ENCODE data around the gene HBM. TPM values are rescaled to one million over a fixed set of nuclear protein-coding genes. Genes with fewer than 3 reads are reported as not detected.
A peak's percentile ranks its signal among the peaks of the same experiment; 100 is the strongest.
"Not testable (repeated sequence)": the region's sequence is repeated elsewhere in the genome, so short reads cannot be mapped to it uniquely, and the experiment has no call there.

Gene HBM
- total RNA-seq, 1 experiment from 2014 or later = not detected

DNA sequence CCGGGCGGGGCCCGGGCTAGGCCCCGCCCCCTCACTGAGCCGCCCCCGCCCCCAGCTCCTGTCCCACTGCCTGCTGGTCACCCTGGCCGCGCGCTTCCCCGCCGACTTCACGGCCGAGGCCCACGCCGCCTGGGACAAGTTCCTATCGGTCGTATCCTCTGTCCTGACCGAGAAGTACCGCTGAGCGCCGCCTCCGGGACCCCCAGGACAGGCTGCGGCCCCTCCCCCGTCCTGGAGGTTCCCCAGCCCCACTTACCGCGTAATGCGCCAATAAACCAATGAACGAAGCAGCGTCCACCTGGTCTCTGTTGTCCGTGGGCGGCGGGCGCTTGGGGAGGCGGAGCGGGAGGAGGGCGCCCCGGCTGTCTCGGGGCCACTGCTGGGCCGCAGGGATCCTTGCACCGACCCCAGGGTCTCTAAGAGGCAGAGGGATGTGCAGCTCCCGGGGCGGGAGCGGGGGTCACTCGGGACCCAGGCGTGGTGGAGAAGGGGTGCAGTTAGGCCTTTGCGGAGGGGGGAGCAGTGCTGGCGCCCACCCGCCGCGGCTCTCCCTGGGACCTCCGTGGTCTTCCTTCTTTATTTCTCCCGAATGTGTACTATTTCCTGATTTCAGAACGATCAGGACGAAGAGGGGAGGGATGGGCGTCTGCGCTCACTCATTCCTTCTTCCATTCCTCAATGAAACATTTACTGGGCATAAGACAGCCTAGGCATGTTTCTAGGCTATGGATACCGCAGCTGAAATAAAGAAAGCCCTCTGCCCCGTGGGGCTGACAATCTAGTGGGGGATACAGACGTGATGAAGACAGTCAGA is 11.4 kb upstream of the HBM start:
- Histone ChIP-seq H3K27me3 (ENCODE audit: insufficient read depth, low read depth) (peaks cover 14% of the 10 kb centered on the region), H4K20me1 (ENCODE audit: insufficient read depth) (no peaks in the 10 kb centered on the region), H3K4me3 (peak overlapping the region; percentile 59), H3K36me3 (ENCODE audit: low read depth) (no peaks in the 10 kb centered on the region), H3K4me2 (peak overlapping the region; percentile 90), H2AFZ (peak overlapping the region; percentile 90), H3K4me1 (replicated peaks; ENCODE audit: insufficient read depth) (peaks cover 5% of the 10 kb centered on the region; the same call in 1 of the 2 replicates), H3K27ac (no peak overlapping the region), H3K79me2 (ENCODE audit: low read depth) (no peaks in the 10 kb centered on the region), H3F3A (ENCODE audit: insufficient read depth, low read depth) (peaks cover 30% of the 10 kb centered on the region), H3K9me2 (ENCODE audit: insufficient read depth) (no peaks in the 10 kb centered on the region), H3K9me3 (ENCODE audit: insufficient read depth, low read depth) (no peaks in the 10 kb centered on the region)
- CTCF ChIA-PET = no interaction called here
- DNase-seq = peak in 1 of 2 experiments; percentile 28
- TF ChIP-seq, protein P1, sequence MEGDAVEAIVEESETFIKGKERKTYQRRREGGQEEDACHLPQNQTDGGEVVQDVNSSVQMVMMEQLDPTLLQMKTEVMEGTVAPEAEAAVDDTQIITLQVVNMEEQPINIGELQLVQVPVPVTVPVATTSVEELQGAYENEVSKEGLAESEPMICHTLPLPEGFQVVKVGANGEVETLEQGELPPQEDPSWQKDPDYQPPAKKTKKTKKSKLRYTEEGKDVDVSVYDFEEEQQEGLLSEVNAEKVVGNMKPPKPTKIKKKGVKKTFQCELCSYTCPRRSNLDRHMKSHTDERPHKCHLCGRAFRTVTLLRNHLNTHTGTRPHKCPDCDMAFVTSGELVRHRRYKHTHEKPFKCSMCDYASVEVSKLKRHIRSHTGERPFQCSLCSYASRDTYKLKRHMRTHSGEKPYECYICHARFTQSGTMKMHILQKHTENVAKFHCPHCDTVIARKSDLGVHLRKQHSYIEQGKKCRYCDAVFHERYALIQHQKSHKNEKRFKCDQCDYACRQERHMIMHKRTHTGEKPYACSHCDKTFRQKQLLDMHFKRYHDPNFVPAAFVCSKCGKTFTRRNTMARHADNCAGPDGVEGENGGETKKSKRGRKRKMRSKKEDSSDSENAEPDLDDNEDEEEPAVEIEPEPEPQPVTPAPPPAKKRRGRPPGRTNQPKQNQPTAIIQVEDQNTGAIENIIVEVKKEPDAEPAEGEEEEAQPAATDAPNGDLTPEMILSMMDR (conservative IDR thresholded peaks at IDR 0.05) = no peak
- no peak for TF ChIP-seq EZH2 (IDR thresholded peaks at IDR 0.05; ENCODE audit: low read depth)
- intact Hi-C loops (cut with micrococcal nuclease; ENCODE audit: unreplicated experiment) = no loop called here
- BruUV-seq (replicated peaks) = no TSS peak
- POLR2A ChIA-PET (ENCODE audit: unreplicated experiment) = no interaction called here

DNA sequence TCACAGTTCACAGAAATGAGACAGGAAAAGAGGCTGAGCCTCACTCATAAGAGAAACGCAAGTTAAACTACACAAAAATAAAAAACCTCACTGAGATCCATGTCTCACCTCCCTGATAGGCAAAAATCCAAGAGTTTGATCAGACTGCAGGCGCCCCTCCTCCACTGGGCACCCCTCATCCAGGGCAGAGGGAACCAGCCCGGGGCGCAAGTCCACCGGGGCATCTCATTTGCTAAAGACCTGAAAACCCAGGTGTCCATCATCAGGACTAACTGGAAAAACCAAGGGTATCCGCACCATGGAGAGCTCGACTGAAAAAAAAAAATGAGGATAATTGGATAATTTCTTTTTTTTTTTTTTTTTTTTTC is 10.8 kb upstream of the HBM start:
- peak overlapping the region; percentile 90 for H3K4me2 ChIP-seq
- H3K9me2 ChIP-seq (ENCODE audit: insufficient read depth) = no peaks in the 10 kb centered on the region
- no peaks in the 10 kb centered on the region for H3K36me3 ChIP-seq (ENCODE audit: low read depth)
- H3K27me3 ChIP-seq (ENCODE audit: insufficient read depth, low read depth) = peaks cover 17% of the 10 kb centered on the region
- peaks cover 24% of the 10 kb centered on the region for H3F3A ChIP-seq (ENCODE audit: insufficient read depth, low read depth)
- H3K4me3 ChIP-seq = peak overlapping the region; percentile 59; the same call in 1 of the 2 replicates
- H2AFZ ChIP-seq = peak overlapping the region; percentile 90
- H4K20me1 ChIP-seq (ENCODE audit: insufficient read depth) = no peaks in the 10 kb centered on the region
- H3K9me3 ChIP-seq (ENCODE audit: insufficient read depth, low read depth) = no peaks in the 10 kb centered on the region
- H3K27ac ChIP-seq = no peak overlapping the region
- no peak for TF ChIP-seq EZH2 (IDR thresholded peaks at IDR 0.05; ENCODE audit: low read depth)
- TF ChIP-seq, protein P1 (conservative IDR thresholded peaks at IDR 0.05) = no peak
- H3K4me1 ChIP-seq (replicated peaks; ENCODE audit: insufficient read depth) = peaks cover 5% of the 10 kb centered on the region; the same call in 1 of the 2 replicates
- CTCF ChIA-PET = no interaction called here
- DNase-seq = no peak
- POLR2A ChIA-PET (ENCODE audit: unreplicated experiment) = no interaction called here
- BruUV-seq (replicated peaks) = no TSS peak
- H3K79me2 ChIP-seq (ENCODE audit: low read depth) = no peaks in the 10 kb centered on the region
- intact Hi-C loops (cut with micrococcal nuclease; ENCODE audit: unreplicated experiment) = no loop called here

DNA sequence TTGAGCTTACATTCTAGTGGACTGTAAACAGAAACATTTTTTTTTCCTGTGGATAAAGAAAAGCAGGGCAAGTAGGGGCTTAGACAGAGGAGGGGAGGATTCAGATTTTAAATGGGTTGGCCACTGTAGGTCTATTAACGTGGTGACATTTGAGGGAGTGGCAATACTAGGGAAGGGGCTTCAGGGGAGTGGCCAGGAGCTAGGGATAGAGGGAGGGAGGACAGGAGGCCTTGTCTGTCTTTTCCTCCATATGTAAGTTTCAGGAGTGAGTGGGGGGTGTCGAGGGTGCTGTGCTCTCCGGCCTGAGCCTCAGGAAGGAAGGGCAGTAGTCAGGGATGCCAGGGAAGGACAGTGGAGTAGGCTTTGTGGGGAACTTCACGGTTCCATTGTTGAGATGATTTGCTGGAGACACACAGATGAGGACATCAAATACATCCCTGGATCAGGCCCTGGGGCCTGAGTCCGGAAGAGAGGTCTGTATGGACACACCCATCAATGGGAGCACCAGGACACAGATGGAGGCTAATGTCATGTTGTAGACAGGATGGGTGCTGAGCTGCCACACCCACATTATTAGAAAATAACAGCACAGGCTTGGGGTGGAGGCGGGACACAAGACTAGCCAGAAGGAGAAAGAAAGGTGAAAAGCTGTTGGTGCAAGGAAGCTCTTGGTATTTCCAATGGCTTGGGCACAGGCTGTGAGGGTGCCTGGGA is 6.5 kb upstream of the HBM start:
- H3K9me2 ChIP-seq (ENCODE audit: insufficient read depth) = no peaks in the 10 kb centered on the region
- H3K4me2 ChIP-seq = no peak overlapping the region
- peaks cover 5% of the 10 kb centered on the region; the same call in 1 of the 2 replicates for H3K4me1 ChIP-seq (replicated peaks; ENCODE audit: insufficient read depth)
- no TSS peak for BruUV-seq (replicated peaks)
- H2AFZ ChIP-seq = no peak overlapping the region
- peaks cover 13% of the 10 kb centered on the region for H3F3A ChIP-seq (ENCODE audit: insufficient read depth, low read depth)
- no peak overlapping the region for H3K4me3 ChIP-seq
- H3K27ac ChIP-seq = no peak overlapping the region
- no peaks in the 10 kb centered on the region for H3K36me3 ChIP-seq (ENCODE audit: low read depth)
- no peaks in the 10 kb centered on the region for H3K9me3 ChIP-seq (ENCODE audit: insufficient read depth, low read depth)
- intact Hi-C loops (cut with micrococcal nuclease; ENCODE audit: unreplicated experiment) = no loop called here
- DNase-seq = no peak
- POLR2A ChIA-PET (ENCODE audit: unreplicated experiment) = no interaction called here
- H4K20me1 ChIP-seq (ENCODE audit: insufficient read depth) = no peaks in the 10 kb centered on the region
- H3K79me2 ChIP-seq (ENCODE audit: low read depth) = no peaks in the 10 kb centered on the region
- TF ChIP-seq, protein P1 (conservative IDR thresholded peaks at IDR 0.05) = no peak
- TF ChIP-seq EZH2 (IDR thresholded peaks at IDR 0.05; ENCODE audit: low read depth) = no peak
- peaks cover 31% of the 10 kb centered on the region for H3K27me3 ChIP-seq (ENCODE audit: insufficient read depth, low read depth)
- CTCF ChIA-PET = interaction anchor here (0.6 kb wide), 1 partner anchor 16 kb away, joined by 3 read pairs; no protein-coding TSS in a partner anchor

DNA sequence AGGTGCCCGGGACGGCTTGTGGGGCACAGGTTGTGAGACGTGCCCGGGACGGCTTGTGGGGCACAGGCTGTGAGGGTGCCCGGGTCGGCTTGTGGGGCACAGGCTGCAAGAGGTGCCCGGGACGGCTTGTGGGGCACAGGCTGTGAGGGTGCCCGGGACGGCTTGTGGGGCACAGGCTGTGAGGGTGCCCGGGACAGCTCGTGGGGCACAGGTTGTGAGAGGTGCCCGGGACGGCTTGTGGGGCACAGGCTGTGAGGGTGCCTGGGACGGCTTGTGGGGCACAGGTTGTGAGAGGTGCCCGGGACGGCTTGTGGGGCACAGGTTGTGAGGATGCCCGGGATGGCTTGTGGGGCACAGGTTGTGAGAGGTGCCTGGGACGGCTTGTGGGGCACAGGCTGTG is 5.5 kb upstream of the HBM start:
- H3K27ac ChIP-seq; BruUV-seq (replicated peaks); H3K4me2 ChIP-seq; POLR2A ChIA-PET (ENCODE audit: unreplicated experiment); DNase-seq; H3K36me3 ChIP-seq (ENCODE audit: low read depth); H3F3A ChIP-seq (ENCODE audit: insufficient read depth, low read depth); H3K9me3 ChIP-seq (ENCODE audit: insufficient read depth, low read depth); intact Hi-C loops (cut with micrococcal nuclease; ENCODE audit: unreplicated experiment); H2AFZ ChIP-seq; H3K79me2 ChIP-seq (ENCODE audit: low read depth); H4K20me1 ChIP-seq (ENCODE audit: insufficient read depth); H3K9me2 ChIP-seq (ENCODE audit: insufficient read depth); H3K4me1 ChIP-seq (replicated peaks; ENCODE audit: insufficient read depth); H3K4me3 ChIP-seq: not testable (repeated sequence)
- H3K27me3 ChIP-seq (ENCODE audit: insufficient read depth, low read depth) = peaks cover 31% of the 10 kb centered on the region
- CTCF ChIA-PET = interaction anchor here (0.6 kb wide), 1 partner anchor 15 kb away, joined by 3 read pairs; no protein-coding TSS in a partner anchor

Measured in PC-9 (cell line).